Endodermal cell (in vitro differentiated cells): ENCODE data around the gene GLRA1. TPM values are rescaled to one million over a fixed set of nuclear protein-coding genes. Genes with fewer than 3 reads are reported as not detected.

Source experiments
- DNase-seq: peaks from one replicate; pipeline ENCODE4 v3.0.0-alpha.2; 2017
- H3K27ac ChIP-seq: 2 replicates; pipeline ENCODE4 v1.5.1; 2013; ENCODE audit warnings: mild to moderate bottlenecking, low read depth, low read length, moderate library complexity
- H3K27me3 ChIP-seq: 2 replicates; pipeline ENCODE4 v1.6.1; 2013; ENCODE audit warnings: mild to moderate bottlenecking, low read length, moderate library complexity; ENCODE audit not compliant: insufficient read depth, control insufficient read depth, poor library complexity, severe bottlenecking
- H3K36me3 ChIP-seq: 2 replicates; pipeline ENCODE4 v1.7.0; 2013; ENCODE audit warnings: mild to moderate bottlenecking, low read length, moderate library complexity; ENCODE audit not compliant: control insufficient read depth, insufficient read depth
- H3K4me1 ChIP-seq: one replicate; pipeline ENCODE4 v1.7.0; 2013; ENCODE audit warnings: low read length; ENCODE audit not compliant: control insufficient read depth, insufficient read depth
- H3K4me3 ChIP-seq: 2 replicates; pipeline ENCODE4 v1.5.1; 2013; ENCODE audit warnings: mild to moderate bottlenecking, low read length, moderate library complexity
- H3K9ac ChIP-seq: 2 replicates; pipeline ENCODE4 v1.6.1; 2013; ENCODE audit warnings: mild to moderate bottlenecking, low read length, moderate library complexity; ENCODE audit not compliant: poor library complexity, severe bottlenecking; ENCODE audit errors: extremely low read depth
- H3K9me3 ChIP-seq: 2 replicates; pipeline ENCODE4 v1.6.1; 2013; ENCODE audit warnings: mild to moderate bottlenecking, low read length, moderate library complexity; ENCODE audit not compliant: control insufficient read depth
- H3K27ac Mint-ChIP-seq: 2 replicates; pipeline ENCODE4 v1.8.0; 2020; ENCODE audit warnings: mixed read lengths
- H3K27me3 Mint-ChIP-seq: 2 replicates; pipeline ENCODE4 v1.8.0; 2021; ENCODE audit warnings: mild to moderate bottlenecking, mixed read lengths; ENCODE audit not compliant: insufficient read depth
- H3K36me3 Mint-ChIP-seq: 2 replicates; pipeline ENCODE4 v1.8.0; 2020; ENCODE audit warnings: low read depth, mixed read lengths
- H3K4me1 Mint-ChIP-seq: 2 replicates; pipeline ENCODE4 v1.8.0; 2020; ENCODE audit warnings: mixed read lengths
- H3K4me3 Mint-ChIP-seq: 2 replicates; pipeline ENCODE4 v1.8.0; 2020; ENCODE audit warnings: mild to moderate bottlenecking, moderate library complexity, mixed read lengths
- H3K9me3 Mint-ChIP-seq: 2 replicates; pipeline ENCODE4 v1.8.0; 2020; ENCODE audit warnings: mild to moderate bottlenecking, mixed read lengths
- WGBS, 2 experiments: methylation state at CpG; one replicate each; pipeline versions ENCODE4 v1.1.5 to v1.1.7; 2013; ENCODE audit warnings: missing lambda C conversion rate in 2 of 2, mixed read lengths in 1 of 2; ENCODE audit not compliant: insufficient coverage in 1 of 2, insufficient read length in 1 of 2; 5-methylcytosine and 5-hydroxymethylcytosine counted together
- total RNA-seq, 2 donors: library from RNA; stranded (reverse); fragmentation: NEBNext Ultra II Directional in 1 of 2; extraction: Animal tissue kit (Norgen Biotek cat#: 25700) in 1 of 2; gene quantifications; 2 replicates in 1 of 2; 3 replicates in 1 of 2; pipeline ENCODE4 v1.2.1, GENCODE V29; 2021
- TF ChIP-seq, protein P1 (sequence below): fragments of 200-600 bp; sonication (generic); conservative IDR thresholded peaks from 2 replicates; pipeline ENCODE4 v1.5.0; 2021; ENCODE audit warnings: antibody characterized with exemption, mild to moderate bottlenecking

Gene GLRA1
- total RNA-seq, 2 donors from 2014 or later = not detected

DNA sequence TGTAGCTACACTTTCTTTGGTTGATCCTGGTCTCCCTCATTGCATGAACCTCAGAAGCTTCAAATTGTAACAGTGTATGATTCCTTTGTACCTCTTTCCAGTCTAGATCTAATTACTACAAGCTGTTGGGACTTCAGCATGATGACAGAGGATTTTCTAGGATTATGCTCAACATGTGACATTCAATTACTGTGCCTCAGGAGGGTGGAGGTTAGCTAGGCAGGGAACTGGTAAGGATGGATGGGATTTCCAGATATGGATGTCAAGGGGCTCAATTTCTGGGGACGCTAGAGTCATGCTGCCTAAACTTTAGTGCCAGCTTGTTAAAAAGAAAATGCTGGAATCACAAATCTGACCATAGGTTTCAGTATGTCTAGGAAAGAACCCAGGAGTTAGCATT, 29.2 kb upstream of the GLRA1 start:
- H3K9me3 Mint-ChIP-seq = no peaks in the 10 kb centered on the region
- peaks cover 42% of the 10 kb centered on the region for H3K27me3 ChIP-seq
- H3K27ac Mint-ChIP-seq = no peak overlapping the region
- H3K36me3 ChIP-seq = no peaks in the 10 kb centered on the region
- DNase-seq = no peak
- peaks cover 6% of the 10 kb centered on the region for H3K4me1 ChIP-seq
- no peak overlapping the region for H3K9ac ChIP-seq
- no peak overlapping the region for H3K4me3 Mint-ChIP-seq
- no peaks in the 10 kb centered on the region for H3K9me3 ChIP-seq
- peaks cover 21% of the 10 kb centered on the region for H3K4me1 Mint-ChIP-seq
- no peak overlapping the region for H3K4me3 ChIP-seq
- 96 to 100% methylated on average over 1 of the region's 1 CpG for WGBS, 2 experiments
- no peak overlapping the region for H3K27ac ChIP-seq
- TF ChIP-seq, protein P1, sequence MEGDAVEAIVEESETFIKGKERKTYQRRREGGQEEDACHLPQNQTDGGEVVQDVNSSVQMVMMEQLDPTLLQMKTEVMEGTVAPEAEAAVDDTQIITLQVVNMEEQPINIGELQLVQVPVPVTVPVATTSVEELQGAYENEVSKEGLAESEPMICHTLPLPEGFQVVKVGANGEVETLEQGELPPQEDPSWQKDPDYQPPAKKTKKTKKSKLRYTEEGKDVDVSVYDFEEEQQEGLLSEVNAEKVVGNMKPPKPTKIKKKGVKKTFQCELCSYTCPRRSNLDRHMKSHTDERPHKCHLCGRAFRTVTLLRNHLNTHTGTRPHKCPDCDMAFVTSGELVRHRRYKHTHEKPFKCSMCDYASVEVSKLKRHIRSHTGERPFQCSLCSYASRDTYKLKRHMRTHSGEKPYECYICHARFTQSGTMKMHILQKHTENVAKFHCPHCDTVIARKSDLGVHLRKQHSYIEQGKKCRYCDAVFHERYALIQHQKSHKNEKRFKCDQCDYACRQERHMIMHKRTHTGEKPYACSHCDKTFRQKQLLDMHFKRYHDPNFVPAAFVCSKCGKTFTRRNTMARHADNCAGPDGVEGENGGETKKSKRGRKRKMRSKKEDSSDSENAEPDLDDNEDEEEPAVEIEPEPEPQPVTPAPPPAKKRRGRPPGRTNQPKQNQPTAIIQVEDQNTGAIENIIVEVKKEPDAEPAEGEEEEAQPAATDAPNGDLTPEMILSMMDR = no peak
- peaks cover 51% of the 10 kb centered on the region for H3K27me3 Mint-ChIP-seq
- no peaks in the 10 kb centered on the region for H3K36me3 Mint-ChIP-seq

DNA sequence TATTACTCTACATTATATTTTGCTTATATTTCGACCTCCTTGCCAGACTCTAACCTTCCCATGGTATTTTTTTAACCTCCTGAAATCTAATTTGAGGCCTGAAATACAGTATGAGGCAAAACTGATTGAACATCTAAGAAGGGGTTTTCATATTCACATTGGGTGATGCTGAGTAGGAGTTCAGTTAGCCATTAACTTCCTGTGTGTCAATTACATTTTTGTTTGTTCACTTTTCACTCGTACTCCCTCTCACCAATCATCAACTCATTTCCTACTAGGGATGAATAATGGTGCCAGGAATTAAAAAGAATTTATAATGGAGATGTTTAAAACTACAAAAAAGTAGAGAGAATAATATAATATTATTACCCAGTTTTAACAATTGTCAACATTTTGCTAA, 27.6 kb upstream of the GLRA1 start:
- Mint-ChIP-seq H3K4me3 (no peak overlapping the region), H3K4me1 (peaks cover 15% of the 10 kb centered on the region), H3K27me3 (peaks cover 43% of the 10 kb centered on the region), H3K27ac (no peak overlapping the region), H3K36me3 (no peaks in the 10 kb centered on the region), H3K9me3 (no peaks in the 10 kb centered on the region)
- Histone ChIP-seq H3K4me3 (no peak overlapping the region), H3K36me3 (no peaks in the 10 kb centered on the region), H3K9ac (no peak overlapping the region), H3K27ac (no peak overlapping the region), H3K4me1 (peaks cover 6% of the 10 kb centered on the region), H3K27me3 (peaks cover 56% of the 10 kb centered on the region), H3K9me3 (no peaks in the 10 kb centered on the region)
- WGBS, 2 experiments = 86 to 100% methylated on average over 1 to 2 of the region's 2 CpGs
- no peak for DNase-seq
- TF ChIP-seq, protein P1 = no peak

DNA sequence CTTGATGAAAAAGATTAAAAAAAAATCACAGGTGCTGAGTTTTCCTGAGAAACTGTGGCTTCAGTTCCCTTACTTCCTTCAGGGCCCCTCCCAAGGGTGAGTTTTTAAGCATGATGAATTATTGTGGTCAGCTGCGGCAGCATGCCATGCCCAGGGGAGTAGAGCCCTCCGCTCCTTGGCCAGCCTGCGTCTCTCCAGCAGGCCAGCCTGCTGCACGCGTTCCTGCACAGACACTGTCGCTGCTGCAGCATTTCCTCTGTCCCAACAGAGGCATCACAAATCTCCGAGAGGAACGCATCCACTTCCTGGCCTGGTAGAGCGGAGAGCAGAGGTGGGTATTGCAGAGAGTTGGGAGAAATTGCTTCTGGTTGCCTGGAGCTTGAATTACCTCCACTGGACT, 26.1 kb upstream of the GLRA1 start:
- DNase-seq = no peak
- H3K27ac ChIP-seq = no peak overlapping the region
- H3K4me1 ChIP-seq = peaks cover 6% of the 10 kb centered on the region
- Mint-ChIP-seq H3K27ac (no peak overlapping the region), H3K27me3 (peaks cover 35% of the 10 kb centered on the region), H3K36me3 (no peaks in the 10 kb centered on the region), H3K4me3 (no peak overlapping the region), H3K4me1 (peaks cover 15% of the 10 kb centered on the region), H3K9me3 (no peaks in the 10 kb centered on the region)
- H3K27me3 ChIP-seq = peaks cover 56% of the 10 kb centered on the region
- no peak overlapping the region for H3K9ac ChIP-seq
- H3K4me3 ChIP-seq = no peak overlapping the region
- TF ChIP-seq, protein P1 = no peak
- no peaks in the 10 kb centered on the region for H3K36me3 ChIP-seq
- no peaks in the 10 kb centered on the region for H3K9me3 ChIP-seq
- WGBS, 2 experiments = 93% methylated on average over 3 to 9 of the region's 9 CpGs
